Thymus (tissue), 11 donors: Measurements from ENCODE around the gene MGLL. TPM values are rescaled to one million over a fixed set of nuclear protein-coding genes. Genes with fewer than 3 reads are reported as not detected.

Experiments used
- DNase-seq, 9 donors: peaks; one replicate each; pipeline ENCODE4 v3.0.0-alpha.2; 2013; ENCODE audit warnings: low spot score in 9 of 9, low read depth in 6 of 9, missing footprints in 1 of 9
- H3K27ac ChIP-seq, 2 donors: one replicate each; pipeline ENCODE4 v1.5.1; 2013; ENCODE audit warnings: control low read depth in 1 of 2, low read depth in 1 of 2, low read length in 1 of 2, mild to moderate bottlenecking in 1 of 2, moderate library complexity in 1 of 2
- H3K27me3 ChIP-seq, 2 donors: one replicate each; pipeline ENCODE4 v1.5.1; 2013; ENCODE audit warnings: low read length in 1 of 2; ENCODE audit not compliant: control insufficient read depth in 2 of 2, insufficient read depth in 1 of 2
- H3K36me3 ChIP-seq, 2 donors: one replicate each; pipeline ENCODE4 v1.5.1; 2013; ENCODE audit warnings: low read length in 1 of 2, mild to moderate bottlenecking in 1 of 2, moderate library complexity in 1 of 2; ENCODE audit not compliant: control insufficient read depth in 2 of 2, insufficient read depth in 2 of 2
- H3K4me1 ChIP-seq, 2 donors: one replicate each; pipeline ENCODE4 v1.5.1; 2013; ENCODE audit warnings: low read length in 2 of 2; ENCODE audit not compliant: control insufficient read depth in 2 of 2, insufficient read depth in 2 of 2
- H3K4me3 ChIP-seq, 2 donors: one replicate each; pipeline ENCODE4 v1.5.1; 2013; ENCODE audit warnings: low read length in 2 of 2, control low read depth in 1 of 2, mild to moderate bottlenecking in 1 of 2
- H3K9me3 ChIP-seq, 2 donors: one replicate each; pipeline ENCODE4 v1.5.1; 2013; ENCODE audit warnings: low read length in 1 of 2, mild to moderate bottlenecking in 1 of 2; ENCODE audit not compliant: control insufficient read depth in 2 of 2, insufficient read depth in 1 of 2
- WGBS: extraction: QIAGEN DNeasy Blood & Tissue Kit; methylation state at CpG from one replicate; pipeline ENCODE4 v1.1.7; 2013; 5-methylcytosine and 5-hydroxymethylcytosine counted together
- polyA plus RNA-seq: library from polyadenylated mRNA; stranded (reverse); fragments of 200-250 nt; gene quantifications from one replicate; pipeline ENCODE4 v1.2.3, GENCODE V29; 2013
- total RNA-seq: library from RNA; stranded (reverse); fragments of 120-200 nt; gene quantifications from one replicate; pipeline ENCODE4 v1.2.4, GENCODE V29; 2013
- donor health status: healthy.

MGLL gene
- total and polyA plus RNA-seq, 2 donors: 5.4 to 15.2 TPM

GRCh38 chr3:127698286-127698685 lies 124.0 kb downstream of the MGLL start:
- peak overlapping the region in 1 of 2 donors; percentile 59 for H3K27ac ChIP-seq
- no peaks in the 10 kb centered on the region for H3K27me3 ChIP-seq
- no peak overlapping the region for H3K4me3 ChIP-seq
- H3K4me1 ChIP-seq: peaks cover 0 to 20% of the 10 kb centered on the region in 2 donors
- no peaks in the 10 kb centered on the region for H3K36me3 ChIP-seq
- H3K9me3 ChIP-seq: no peaks in the 10 kb centered on the region
- WGBS: 97% methylated on average over 3 of the region's 3 CpGs
- DNase-seq: no peak

GRCh38 chr3:127697551-127698240 lies 124.6 kb downstream of the MGLL start:
- Histone ChIP-seq H3K9me3 (no peaks in the 10 kb centered on the region), H3K27me3 (no peaks in the 10 kb centered on the region), H3K36me3 (no peaks in the 10 kb centered on the region), H3K4me1 (peaks cover 0 to 20% of the 10 kb centered on the region in 2 donors), H3K4me3 (no peak overlapping the region), H3K27ac (peak overlapping the region in 1 of 2 donors; percentile 59)
- WGBS: 82% methylated on average over 16 of the region's 16 CpGs
- DNase-seq: peak in 8 of 9 donors; percentile 42 to 82 (median 60)

- no peaks in the 10 kb centered on the region for H3K36me3 ChIP-seq
- WGBS: 93% methylated on average over 17 of the region's 17 CpGs
- H3K27ac ChIP-seq: no peak overlapping the region
- H3K27me3 ChIP-seq: no peaks in the 10 kb centered on the region
- DNase-seq: peak in 2 of 9 donors; percentile 40 to 41
- H3K9me3 ChIP-seq: peaks cover 0 to 3% of the 10 kb centered on the region in 2 donors
- no peak overlapping the region for H3K4me3 ChIP-seq
- H3K4me1 ChIP-seq: peaks cover 0 to 20% of the 10 kb centered on the region in 2 donors
These were observed 127.7 kb downstream of the MGLL start for GRCh38 chr3:127694467-127695215.

- H3K27ac ChIP-seq: no peak overlapping the region
- no peak overlapping the region for H3K4me3 ChIP-seq
- H3K36me3 ChIP-seq: no peaks in the 10 kb centered on the region
- peaks cover 0 to 3% of the 10 kb centered on the region in 2 donors for H3K9me3 ChIP-seq
- peaks cover 0 to 19% of the 10 kb centered on the region in 2 donors for H3K4me1 ChIP-seq
- no peaks in the 10 kb centered on the region for H3K27me3 ChIP-seq
- 97% methylated on average over 7 of the region's 7 CpGs for WGBS
- DNase-seq: no peak
These were observed 128.9 kb downstream of the MGLL start for GRCh38 chr3:127693336-127693843.

- Histone ChIP-seq H3K4me1 (peaks cover 0 to 13% of the 10 kb centered on the region in 2 donors), H3K27ac (no peak overlapping the region), H3K36me3 (no peaks in the 10 kb centered on the region), H3K4me3 (no peak overlapping the region), H3K9me3 (peaks cover 0 to 3% of the 10 kb centered on the region in 2 donors), H3K27me3 (no peaks in the 10 kb centered on the region)
- no peak for DNase-seq
- 98% methylated on average over 21 of the region's 21 CpGs for WGBS
These were observed 129.6 kb downstream of the MGLL start for GRCh38 chr3:127692501-127693335.

GRCh38 chr3:127691974-127692373 lies 130.3 kb downstream of the MGLL start:
- no peaks in the 10 kb centered on the region for H3K36me3 ChIP-seq
- H3K27me3 ChIP-seq: no peaks in the 10 kb centered on the region
- peaks cover 0 to 6% of the 10 kb centered on the region in 2 donors for H3K4me1 ChIP-seq
- H3K4me3 ChIP-seq: no peak overlapping the region
- no peak for DNase-seq
- peaks cover 0 to 3% of the 10 kb centered on the region in 2 donors for H3K9me3 ChIP-seq
- H3K27ac ChIP-seq: no peak overlapping the region
- 98% methylated on average over 6 of the region's 6 CpGs for WGBS

- peaks cover 0 to 1% of the 10 kb centered on the region in 2 donors for H3K4me1 ChIP-seq
- no peak for DNase-seq
- H3K4me3 ChIP-seq: no peak overlapping the region
- H3K9me3 ChIP-seq: peaks cover 0 to 3% of the 10 kb centered on the region in 2 donors
- WGBS: 96% methylated on average over 8 of the region's 8 CpGs
- no peaks in the 10 kb centered on the region for H3K36me3 ChIP-seq
- H3K27me3 ChIP-seq: no peaks in the 10 kb centered on the region
- no peak overlapping the region for H3K27ac ChIP-seq
These were observed 130.8 kb downstream of the MGLL start for GRCh38 chr3:127691489-127691888.

GRCh38 chr3:127690823-127691452 lies 131.4 kb downstream of the MGLL start:
- Histone ChIP-seq H3K4me3 (no peak overlapping the region), H3K36me3 (no peaks in the 10 kb centered on the region), H3K9me3 (peaks cover 0 to 3% of the 10 kb centered on the region in 2 donors), H3K27ac (no peak overlapping the region), H3K4me1 (no peaks in the 10 kb centered on the region), H3K27me3 (no peaks in the 10 kb centered on the region)
- WGBS: 98% methylated on average over 4 of the region's 4 CpGs
- DNase-seq: peak in 1 of 9 donors; percentile 27
